GM10266 (cell line): ENCODE measurements around the gene PRKN.

Experiments used
- DNase-seq: peaks from one replicate; pipeline ENCODE4 v3.0.0; 2012; ENCODE audit errors: extremely low spot score
- TF ChIP-seq, protein P1 (sequence below): IDR thresholded peaks from 2 replicates; pipeline ENCODE4 v1.5.1; 2012; ENCODE audit warnings: mild to moderate bottlenecking, low read depth; ENCODE audit not compliant: control insufficient read depth, insufficient read depth; ENCODE audit errors: missing control alignments

Gene PRKN

DNA sequence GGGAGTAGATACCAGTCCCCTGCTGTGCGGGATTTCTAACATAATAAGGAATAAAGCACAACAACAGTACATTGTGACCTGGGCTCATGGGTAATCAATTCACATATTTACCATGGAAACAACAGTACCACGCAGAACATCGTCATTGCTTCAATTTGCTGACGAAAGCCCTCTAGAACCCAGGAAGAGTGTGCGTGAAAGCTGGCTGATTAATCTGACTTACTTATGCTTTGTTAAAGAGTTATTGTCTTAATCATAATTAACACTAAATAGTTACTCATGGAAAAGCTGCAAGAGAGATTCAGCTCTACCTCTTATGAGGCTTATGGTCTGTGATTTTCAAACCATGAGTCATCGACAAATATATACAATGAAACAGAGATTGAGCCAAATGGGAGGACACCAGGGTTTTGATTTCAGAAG, 809.4 kb downstream of the PRKN start:
- TF ChIP-seq, protein P1, sequence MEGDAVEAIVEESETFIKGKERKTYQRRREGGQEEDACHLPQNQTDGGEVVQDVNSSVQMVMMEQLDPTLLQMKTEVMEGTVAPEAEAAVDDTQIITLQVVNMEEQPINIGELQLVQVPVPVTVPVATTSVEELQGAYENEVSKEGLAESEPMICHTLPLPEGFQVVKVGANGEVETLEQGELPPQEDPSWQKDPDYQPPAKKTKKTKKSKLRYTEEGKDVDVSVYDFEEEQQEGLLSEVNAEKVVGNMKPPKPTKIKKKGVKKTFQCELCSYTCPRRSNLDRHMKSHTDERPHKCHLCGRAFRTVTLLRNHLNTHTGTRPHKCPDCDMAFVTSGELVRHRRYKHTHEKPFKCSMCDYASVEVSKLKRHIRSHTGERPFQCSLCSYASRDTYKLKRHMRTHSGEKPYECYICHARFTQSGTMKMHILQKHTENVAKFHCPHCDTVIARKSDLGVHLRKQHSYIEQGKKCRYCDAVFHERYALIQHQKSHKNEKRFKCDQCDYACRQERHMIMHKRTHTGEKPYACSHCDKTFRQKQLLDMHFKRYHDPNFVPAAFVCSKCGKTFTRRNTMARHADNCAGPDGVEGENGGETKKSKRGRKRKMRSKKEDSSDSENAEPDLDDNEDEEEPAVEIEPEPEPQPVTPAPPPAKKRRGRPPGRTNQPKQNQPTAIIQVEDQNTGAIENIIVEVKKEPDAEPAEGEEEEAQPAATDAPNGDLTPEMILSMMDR: no peak

DNA sequence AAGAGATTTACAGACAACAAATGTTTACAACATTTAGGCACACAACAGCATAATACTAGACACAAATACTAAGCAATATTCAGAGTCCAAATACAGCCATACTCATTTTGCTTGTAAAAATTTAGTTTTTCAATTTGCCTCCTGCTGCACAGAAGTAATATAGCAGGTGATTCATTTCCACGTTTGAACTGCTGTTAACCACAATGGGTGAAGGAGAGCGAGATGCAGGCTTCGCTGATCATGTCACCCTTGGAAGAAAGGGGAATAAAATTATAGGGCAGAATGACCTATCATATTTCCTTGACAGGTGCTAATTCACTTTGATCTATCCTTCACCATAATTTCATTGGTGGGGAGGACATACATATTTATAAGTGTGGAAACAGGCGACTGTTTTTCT, 809.9 kb downstream of the PRKN start:
- TF ChIP-seq, protein P1: no peak
- DNase-seq: no peak

More for the DNA sequence above, 809.4 kb downstream of the PRKN start:
- DNase-seq: no peak

DNA sequence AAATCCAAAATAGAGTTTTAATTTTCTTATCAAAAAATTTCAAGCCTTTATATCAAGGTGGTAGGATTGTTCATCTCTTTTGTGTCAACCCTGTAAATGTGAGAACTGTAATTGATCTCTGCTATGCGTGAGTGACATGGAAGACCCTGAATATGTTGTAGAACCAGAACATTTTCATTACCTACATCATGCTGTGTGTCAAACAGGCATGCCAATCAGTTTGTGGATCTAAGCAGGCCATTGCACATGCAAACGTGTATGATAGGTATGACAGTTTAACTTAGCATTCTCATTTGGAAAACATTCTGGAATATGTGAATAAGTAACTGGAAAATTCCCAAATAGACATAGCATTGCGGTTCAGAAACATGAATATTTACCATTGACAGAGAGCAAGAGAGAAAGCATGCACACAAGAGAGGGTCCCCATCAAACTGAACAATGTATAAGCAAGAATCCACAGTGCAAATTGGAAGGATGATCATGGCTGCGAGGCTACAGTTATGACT, 812.1 kb downstream of the PRKN start:
- TF ChIP-seq, protein P1: no peak
- no peak for DNase-seq

DNA sequence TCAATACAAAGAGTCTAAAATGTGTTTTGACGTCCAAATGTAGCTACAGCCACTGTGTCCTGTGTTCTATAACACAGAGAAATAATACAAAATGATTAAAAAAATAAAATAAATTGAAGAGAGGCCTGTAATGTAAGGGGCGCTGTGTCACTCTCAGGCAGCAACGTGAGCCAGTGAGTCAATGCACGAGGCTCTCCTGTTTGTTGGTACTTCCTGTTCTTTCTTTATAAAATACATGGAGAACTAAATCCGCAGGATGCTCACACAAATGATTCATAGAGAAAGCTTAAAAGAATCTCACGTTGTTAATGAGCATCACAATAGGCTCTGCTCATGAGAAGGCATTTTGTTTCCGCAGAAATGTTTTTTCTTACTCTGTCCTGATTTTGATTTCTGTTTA, 818.7 kb downstream of the PRKN start:
- TF ChIP-seq, protein P1: no peak
- no peak for DNase-seq

DNA sequence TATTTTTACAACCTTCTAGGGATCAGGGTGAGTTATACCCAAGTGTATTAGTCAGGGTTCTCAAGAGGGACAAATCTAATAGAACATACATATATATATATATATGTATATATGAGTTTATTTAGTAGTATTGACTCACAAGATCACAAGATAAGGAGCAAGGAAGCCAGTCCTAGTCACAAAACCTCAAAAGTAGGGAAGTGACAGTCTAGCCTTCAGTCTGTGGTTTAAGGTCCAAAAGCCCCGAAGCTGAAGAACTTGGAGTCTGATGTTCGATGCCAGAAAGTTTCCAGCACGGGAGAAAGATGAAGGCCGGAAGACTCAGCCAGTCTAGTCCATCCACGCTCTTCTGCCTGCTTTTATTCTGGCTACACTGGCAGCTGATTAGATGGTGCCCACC, 821.0 kb downstream of the PRKN start:
- TF ChIP-seq, protein P1: no peak
- no peak for DNase-seq

DNA sequence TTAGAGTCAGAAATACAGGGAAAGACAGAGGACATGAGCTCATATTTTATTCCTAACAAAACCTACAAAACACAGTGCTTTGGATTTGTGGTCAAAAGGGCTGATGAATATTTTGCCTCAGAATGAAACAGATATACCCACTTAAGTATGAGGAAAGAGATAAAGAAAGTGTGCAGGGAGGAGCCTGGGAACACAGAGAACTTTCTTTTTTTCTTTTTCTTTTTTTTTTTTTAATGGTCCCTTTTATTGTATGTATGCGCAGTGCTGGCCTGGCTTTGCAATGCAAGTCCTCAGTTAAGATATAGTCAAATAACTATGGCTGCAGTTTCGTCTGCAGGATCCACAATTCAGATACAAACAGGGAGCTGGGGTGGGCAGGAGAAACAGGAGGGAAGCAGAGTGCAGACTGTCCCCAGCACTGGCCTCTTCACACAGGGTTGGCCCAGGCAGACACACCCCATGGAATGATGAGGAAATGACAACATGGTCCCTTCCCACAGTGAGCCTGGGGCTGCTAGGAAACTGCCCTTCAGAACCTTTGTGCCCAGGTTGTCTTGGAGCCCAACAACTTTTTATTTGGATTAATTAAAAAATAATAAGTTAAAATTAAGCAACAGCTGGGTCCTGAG, 823.9 kb downstream of the PRKN start:
- DNase-seq: no peak
- TF ChIP-seq, protein P1: no peak

DNA sequence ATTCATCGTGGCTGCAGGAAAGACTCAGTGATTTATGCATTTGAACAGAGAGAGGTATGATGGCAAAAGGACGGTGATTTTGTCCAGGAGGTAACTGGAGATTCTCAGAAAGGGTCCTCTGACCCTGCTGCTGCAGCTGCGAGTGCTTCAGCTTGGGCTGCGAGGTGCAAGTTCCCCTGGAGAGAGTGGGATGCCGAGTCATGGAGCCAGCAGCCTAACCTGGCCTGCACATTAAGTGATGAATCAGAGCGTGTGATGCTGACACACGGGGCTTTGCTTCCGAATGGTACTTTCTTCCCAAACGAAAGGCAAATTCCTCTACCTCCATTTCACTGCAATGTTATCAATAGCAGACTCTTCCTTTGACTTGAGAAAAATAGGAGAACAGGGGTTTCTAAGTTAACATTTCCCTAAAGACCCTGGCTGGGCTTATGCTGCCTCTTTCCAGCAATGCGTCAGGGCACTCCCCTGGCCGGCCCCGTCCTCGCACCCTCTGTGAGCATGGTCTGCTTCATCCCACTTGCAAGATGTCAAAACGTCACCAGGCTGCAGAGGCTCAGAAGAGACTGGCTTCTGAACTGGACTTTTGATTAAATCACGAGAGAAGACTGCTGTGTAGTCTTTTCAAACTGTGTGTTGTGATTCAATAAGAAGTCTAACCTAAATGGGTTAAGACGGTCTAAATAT, 825.7 kb downstream of the PRKN start:
- no peak for DNase-seq
- TF ChIP-seq, protein P1: no peak
